Heart right ventricle (tissue), 16 donors: ENCODE measurements around the gene COG2. TPM values are rescaled to one million over a fixed set of nuclear protein-coding genes. Genes with fewer than 3 reads are reported as not detected.

ENCODE experiments used
- ATAC-seq, 8 donors: fragments of 200-7000 bp; cut with Tn5 transposase; one replicate each; pipeline ENCODE4 v1.9.1; 2020; ENCODE audit warnings: mild to moderate bottlenecking in 8 of 8, moderate library complexity in 8 of 8, moderate number of reproducible peaks in 1 of 8
- DNase-seq, 2 donors: peaks; one replicate each; pipeline ENCODE4 v3.0.0-alpha.2; 2020
- H3K27ac ChIP-seq, 10 donors: fragments of 200-600 bp; sonication (generic) in 2 of 10; one replicate each; pipeline versions ENCODE4 v1.5.0 to v1.8.0; 2020 to 2022; ENCODE audit warnings: mild to moderate bottlenecking in 3 of 10
- H3K27me3 ChIP-seq, 7 donors: fragments of 200-600 bp; one replicate each; pipeline ENCODE4 v1.8.0; 2021 to 2022; ENCODE audit warnings: mild to moderate bottlenecking in 2 of 7
- H3K36me3 ChIP-seq, 9 donors: fragments of 200-600 bp; sonication (generic) in 1 of 9; one replicate each; pipeline versions ENCODE4 v1.5.0 to v1.8.0; 2020 to 2022; ENCODE audit warnings: mild to moderate bottlenecking in 2 of 9
- H3K4me1 ChIP-seq, 9 donors: fragments of 200-600 bp; sonication (generic) in 1 of 9; one replicate each; pipeline versions ENCODE4 v1.5.0 to v1.8.0; 2020 to 2022; ENCODE audit warnings: mild to moderate bottlenecking in 4 of 9
- H3K4me3 ChIP-seq, 10 donors: fragments of 200-600 bp; sonication (generic) in 2 of 10; one replicate each; pipeline versions ENCODE4 v1.5.0 to v1.8.0; 2020 to 2022; ENCODE audit warnings: mild to moderate bottlenecking in 7 of 10, moderate library complexity in 2 of 10
- H3K9me3 ChIP-seq, 11 donors: fragments of 200-600 bp in 10 of 11; sonication (generic) in 2 of 11; one replicate each; pipeline versions ENCODE4 v1.5.0 to v1.8.0; 2013 to 2022; ENCODE audit warnings: mild to moderate bottlenecking in 2 of 11, control low read depth in 1 of 11, moderate library complexity in 1 of 11
- WGBS, 2 donors: extraction: QIAGEN DNeasy Blood & Tissue Kit; methylation state at CpG; one replicate each; pipeline ENCODE4 v1.1.7; 2013; ENCODE audit warnings: inconsistent platforms in 1 of 2; 5-methylcytosine and 5-hydroxymethylcytosine counted together
- intact Hi-C, 10 donors: fragments of 100-400 bp; cut with DNase I; formaldehyde crosslinking; loops; one replicate each; pipeline versions ENCODE4 v1.11.1 to v1.14.2; 2022
- polyA plus RNA-seq, 2 donors: library from polyadenylated mRNA; stranded (reverse); fragments of 200-250 nt; gene quantifications; one replicate each; pipeline ENCODE4 v1.2.3, GENCODE V29; 2013
- total RNA-seq, 10 donors: library from RNA; stranded (reverse); fragmentation: NEBNext Ultra II Directional in 3 of 10; extraction: Animal tissue kit (Norgen Biotek cat#: 25700) in 3 of 10; gene quantifications; one replicate each; pipeline versions ENCODE4 v1.2.1 to v1.2.4, GENCODE V29; 2021 to 2023
- TF ChIP-seq, protein P1 (sequence below), 9 donors: fragments of 200-600 bp; sonication (generic) in 2 of 9; IDR thresholded peaks; one replicate each; pipeline versions ENCODE4 v1.5.0 to v1.8.0; 2021 to 2022; ENCODE audit warnings: antibody characterized with exemption in 9 of 9, mild to moderate bottlenecking in 5 of 9, moderate library complexity in 1 of 9
- donor health status: Arrhythmogenic right ventricular cardiomyopathy.
- donor health status: ischemic (EF 13 %, LVEDD 7.1; RV severe dilation, severe dysfunction).
- donor health status: healthy with polysubstance abuse.
- donor health status: DM: no; HTN: yes; CAD: no.
- donor health status: DM: no; HTN: no; CAD: no.
- donor health status: ischemic (EF 25% LVEDD 6.9; RV normal size, moderate dysfunction).
- donor health status: ischemic (EF 25% LVEDD 5.7; RV mildly dilated, moderate dysfunction).
- donor health status: healthy.
- donor health status: DM: yes; HTN: yes; CAD: no.
- donor health status: Ischemic cardiomyopathy.
- donor health status: ischemic (EF 35%, LVEDD 5.7; RV mildly dilated, moderate dysfunction).
- donor health status: nonischemic (EF 11% LVEDD 7.7; RV severe dilation, severe dysfunction).
- donor health status: DM: yes; HTN: yes; CAD: no.
- donor health status: PGD.
- donor health status: ischemic (EF 29% LVEDD 5.4; RV normal size, mild dysfunction).
- donor health status: nonischemic (EF 23%, LVEDD 6.1; RV moderate dilation, normal function).

COG2 gene
- total and polyA plus RNA-seq, 12 donors: 7.5 to 36.5 (median 24.6) TPM

DNA sequence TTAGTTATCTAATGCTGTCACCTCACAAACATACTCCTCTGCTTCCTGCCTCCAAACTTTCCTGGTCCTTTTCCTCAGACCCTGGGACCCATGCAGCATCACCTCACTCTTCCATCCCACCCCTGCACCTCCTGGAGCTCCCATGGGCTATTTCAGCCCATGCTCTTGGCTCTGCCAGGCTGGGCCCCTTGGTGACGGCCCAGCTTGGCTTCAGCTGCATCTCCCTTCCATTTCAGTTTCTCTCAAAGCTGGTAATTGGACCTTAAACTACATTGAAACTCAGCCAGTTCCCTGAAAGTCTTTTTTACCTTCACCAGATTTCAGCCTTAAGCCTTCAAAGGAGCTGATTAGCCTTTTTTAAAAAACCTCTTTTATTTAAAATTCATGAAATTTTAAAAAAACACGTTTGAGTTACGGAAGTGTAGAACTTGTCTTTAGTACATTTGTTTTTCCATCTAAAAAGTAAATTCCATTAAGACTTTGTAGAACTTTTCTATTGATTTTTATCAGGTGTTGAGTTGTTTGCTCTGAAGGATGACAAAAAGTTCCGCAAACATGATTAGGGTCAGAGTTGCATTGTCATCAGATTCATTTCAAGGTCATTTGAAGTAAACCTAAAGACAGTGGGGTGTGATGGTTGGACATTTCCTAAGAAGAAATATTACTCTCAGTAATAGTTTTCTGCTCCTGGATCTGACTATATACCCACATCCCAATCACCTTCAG, 38.2 kb downstream of the COG2 start:
- Histone ChIP-seq H3K27ac (no peak overlapping the region), H3K9me3 (no peaks in the 10 kb centered on the region), H3K4me3 (no peak overlapping the region), H3K36me3 (peaks cover 0 to 97% (median 52%) of the 10 kb centered on the region in 9 donors), H3K4me1 (peaks cover 11 to 28% (median 19%) of the 10 kb centered on the region in 9 donors), H3K27me3 (no peaks in the 10 kb centered on the region)
- ATAC-seq: no peak
- TF ChIP-seq, protein P1, sequence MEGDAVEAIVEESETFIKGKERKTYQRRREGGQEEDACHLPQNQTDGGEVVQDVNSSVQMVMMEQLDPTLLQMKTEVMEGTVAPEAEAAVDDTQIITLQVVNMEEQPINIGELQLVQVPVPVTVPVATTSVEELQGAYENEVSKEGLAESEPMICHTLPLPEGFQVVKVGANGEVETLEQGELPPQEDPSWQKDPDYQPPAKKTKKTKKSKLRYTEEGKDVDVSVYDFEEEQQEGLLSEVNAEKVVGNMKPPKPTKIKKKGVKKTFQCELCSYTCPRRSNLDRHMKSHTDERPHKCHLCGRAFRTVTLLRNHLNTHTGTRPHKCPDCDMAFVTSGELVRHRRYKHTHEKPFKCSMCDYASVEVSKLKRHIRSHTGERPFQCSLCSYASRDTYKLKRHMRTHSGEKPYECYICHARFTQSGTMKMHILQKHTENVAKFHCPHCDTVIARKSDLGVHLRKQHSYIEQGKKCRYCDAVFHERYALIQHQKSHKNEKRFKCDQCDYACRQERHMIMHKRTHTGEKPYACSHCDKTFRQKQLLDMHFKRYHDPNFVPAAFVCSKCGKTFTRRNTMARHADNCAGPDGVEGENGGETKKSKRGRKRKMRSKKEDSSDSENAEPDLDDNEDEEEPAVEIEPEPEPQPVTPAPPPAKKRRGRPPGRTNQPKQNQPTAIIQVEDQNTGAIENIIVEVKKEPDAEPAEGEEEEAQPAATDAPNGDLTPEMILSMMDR (IDR thresholded peaks at IDR 0.05): no peak
- DNase-seq: no peak
- 50 to 63% methylated on average over 4 of the region's 4 CpGs for WGBS, 2 donors
- intact Hi-C loops: no loop called here

DNA sequence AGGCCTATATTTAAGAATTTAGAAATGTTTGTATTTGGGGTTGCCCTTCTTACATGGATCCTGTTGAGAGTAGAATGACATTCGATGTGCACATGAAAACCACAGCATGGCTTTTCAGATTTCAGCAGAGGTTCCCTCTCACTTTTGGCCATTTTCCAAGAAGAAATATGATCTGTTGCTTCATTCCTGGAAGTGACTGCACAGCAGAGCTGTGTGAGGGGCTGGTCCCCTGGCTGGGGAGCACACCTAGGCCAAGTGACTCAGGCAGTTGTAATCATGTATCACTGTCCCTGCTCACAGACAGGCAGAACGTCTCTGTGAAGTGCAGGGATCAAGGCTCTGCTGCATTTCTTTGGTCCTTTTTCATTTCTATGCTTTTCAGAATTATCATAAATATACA, 39.3 kb downstream of the COG2 start:
- no peak for DNase-seq
- peaks cover 0 to 97% (median 54%) of the 10 kb centered on the region in 9 donors for H3K36me3 ChIP-seq
- ATAC-seq: peak in 6 of 8 donors; percentile 55 to 87 (median 66)
- peaks cover 11 to 28% (median 19%) of the 10 kb centered on the region in 9 donors for H3K4me1 ChIP-seq
- H3K9me3 ChIP-seq: no peaks in the 10 kb centered on the region
- no peaks in the 10 kb centered on the region for H3K27me3 ChIP-seq
- intact Hi-C loops: no loop called here
- H3K4me3 ChIP-seq: no peak overlapping the region
- TF ChIP-seq, protein P1 (IDR thresholded peaks at IDR 0.05): no peak
- H3K27ac ChIP-seq: peak overlapping the region in 1 of 10 donors; percentile 63
- WGBS, 2 donors: 11 to 21% methylated on average over 2 of the region's 2 CpGs

DNA sequence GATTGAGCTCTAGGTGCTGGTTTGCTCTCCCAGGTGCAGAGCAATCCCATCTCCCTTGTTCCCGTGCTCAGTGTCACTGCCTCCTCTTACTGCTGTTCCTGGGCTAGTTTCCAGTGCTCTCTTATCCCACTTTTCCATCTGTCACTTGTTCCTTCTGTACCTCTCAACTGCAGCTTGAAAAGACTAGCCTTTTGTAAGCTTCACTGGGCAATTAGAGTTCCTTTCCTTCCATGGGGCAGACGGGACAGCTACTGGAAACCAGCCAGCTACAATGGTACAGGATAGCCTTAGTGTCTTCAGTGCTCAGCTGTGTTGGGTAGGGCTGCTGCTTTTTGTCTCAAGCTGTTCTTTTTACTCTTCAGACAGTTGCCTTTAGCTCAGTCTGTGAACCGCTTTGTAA, 40.0 kb downstream of the COG2 start:
- TF ChIP-seq, protein P1 (IDR thresholded peaks at IDR 0.05): no peak
- intact Hi-C loops: no loop called here

DNA sequence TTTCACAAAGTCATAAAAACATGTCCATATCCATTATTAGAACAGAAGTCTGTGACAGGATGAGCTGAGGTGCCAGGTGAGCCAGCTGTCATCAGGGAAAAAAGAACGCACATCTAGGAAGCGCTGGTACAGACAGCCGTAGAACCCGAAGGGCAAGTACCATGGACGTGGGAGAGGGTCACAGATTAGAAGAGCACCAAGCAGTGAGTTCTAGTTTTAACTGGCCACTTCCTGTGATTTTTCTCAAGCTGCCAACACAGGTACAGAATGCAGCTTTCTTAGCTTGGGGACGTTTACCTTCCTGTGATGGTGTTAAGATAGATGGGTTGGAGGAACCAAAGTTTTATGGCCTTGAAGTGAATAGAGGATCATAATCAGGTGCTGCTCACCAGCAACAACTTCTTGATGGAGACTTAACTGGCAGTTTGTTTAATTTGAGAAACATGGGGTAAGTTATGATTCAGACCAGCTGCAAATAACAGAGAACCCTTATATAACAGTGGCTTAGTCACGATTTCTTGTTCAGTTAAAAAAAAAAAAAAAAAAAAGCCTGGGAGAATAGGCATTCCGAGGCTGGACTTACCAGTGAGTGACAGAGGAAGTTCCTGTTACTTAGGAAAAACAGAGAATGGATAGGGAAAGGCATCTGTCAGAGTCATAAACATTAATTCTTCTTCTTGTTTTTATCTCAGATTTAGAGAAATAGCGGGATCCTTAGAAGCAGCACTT, 40.8 kb downstream of the COG2 start:
- Histone ChIP-seq H3K4me3 (no peak overlapping the region), H3K27me3 (no peaks in the 10 kb centered on the region), H3K9me3 (no peaks in the 10 kb centered on the region), H3K27ac (peak overlapping the region in 4 of 10 donors; percentile 2 to 63 (median 13)), H3K36me3 (peaks cover 0 to 97% (median 51%) of the 10 kb centered on the region in 9 donors), H3K4me1 (peaks cover 11 to 28% (median 19%) of the 10 kb centered on the region in 9 donors)
- intact Hi-C loops: no loop called here
- peak in 5 of 8 donors; percentile 7 to 54 (median 34) for ATAC-seq
- TF ChIP-seq, protein P1 (IDR thresholded peaks at IDR 0.05): no peak
- no peak for DNase-seq
- 58 to 76% methylated on average over 9 of the region's 9 CpGs for WGBS, 2 donors

More for the DNA sequence above, 40.0 kb downstream of the COG2 start:
- H3K27ac ChIP-seq: peak overlapping the region in 4 of 10 donors; percentile 13 to 63 (median 39)
- no peak overlapping the region for H3K4me3 ChIP-seq
- no peaks in the 10 kb centered on the region for H3K9me3 ChIP-seq
- peaks cover 11 to 28% (median 19%) of the 10 kb centered on the region in 9 donors for H3K4me1 ChIP-seq
- H3K36me3 ChIP-seq: peaks cover 0 to 97% (median 59%) of the 10 kb centered on the region in 9 donors
- H3K27me3 ChIP-seq: no peaks in the 10 kb centered on the region
- ATAC-seq (peak in 6 of 8 donors; percentile 60 to 81 (median 75)), DNase-seq (peak in 1 of 2 donors; percentile 38)
- 16 to 39% methylated on average over 3 of the region's 3 CpGs for WGBS, 2 donors
